DMS 273 treated with DMSO at 0.1 percent for 48 hours (cell line): ENCODE data around the gene WFIKKN2.
"Not testable (repeated sequence)": the region's sequence is repeated elsewhere in the genome, so short reads cannot be mapped to it uniquely, and the experiment has no call there.

Experiments used
- DNase-seq: peaks from one replicate; lab custom pipeline; 2025; lab: John Stamatoyannopoulos, UW

The WFIKKN2 gene

GRCh38 chr17:50856431-50856830 is 21.0 kb downstream of the WFIKKN2 start:
- no peak for DNase-seq

GRCh38 chr17:50858486-50859225 is 23.3 kb downstream of the WFIKKN2 start:
- DNase-seq, result no peak

GRCh38 chr17:50859727-50860126 is 24.3 kb downstream of the WFIKKN2 start:
- not testable (repeated sequence) for DNase-seq

GRCh38 chr17:50861334-50861676 is 25.9 kb downstream of the WFIKKN2 start:
- no peak for DNase-seq

- DNase-seq, result no peak
Measured at GRCh38 chr17:50861822-50862528, 26.6 kb downstream of the WFIKKN2 start.

GRCh38 chr17:50863221-50863843 is 27.9 kb downstream of the WFIKKN2 start:
- DNase-seq, result no peak

- no peak for DNase-seq
Measured at GRCh38 chr17:50863931-50864330, 28.5 kb downstream of the WFIKKN2 start.

- DNase-seq, result no peak
Measured at GRCh38 chr17:50864747-50865059, 29.3 kb downstream of the WFIKKN2 start.

GRCh38 chr17:50865060-50865867 is 29.9 kb downstream of the WFIKKN2 start:
- peak; percentile 27 for DNase-seq

GRCh38 chr17:50865868-50866260 is 30.5 kb downstream of the WFIKKN2 start:
- no peak for DNase-seq

GRCh38 chr17:50866261-50866949 is 31.0 kb downstream of the WFIKKN2 start, which contains the start of gene TOB1:
Gene TOB1, minus strand, starts transcription at chr17:50866354. Its CDS starts 2,337 bp downstream, at chr17:50864017.
- peak; percentile 91 for DNase-seq

- peak; percentile 74 for DNase-seq
Measured at GRCh38 chr17:50866950-50867362, 31.6 kb downstream of the WFIKKN2 start.

- peak; percentile 97 for DNase-seq
Measured at GRCh38 chr17:50867363-50868139, 32.2 kb downstream of the WFIKKN2 start.

- no peak for DNase-seq
Measured at GRCh38 chr17:50868140-50868438, 32.7 kb downstream of the WFIKKN2 start.

GRCh38 chr17:50868602-50869001 is 33.2 kb downstream of the WFIKKN2 start:
- no peak for DNase-seq

GRCh38 chr17:50871364-50871763 is 36.0 kb downstream of the WFIKKN2 start:
- no peak for DNase-seq

- DNase-seq, result no peak
Measured at GRCh38 chr17:50871898-50872297, 36.5 kb downstream of the WFIKKN2 start.

- no peak for DNase-seq
Measured at GRCh38 chr17:50872710-50873424, 37.5 kb downstream of the WFIKKN2 start.

- no peak for DNase-seq
Measured at GRCh38 chr17:50875074-50875473, 39.7 kb downstream of the WFIKKN2 start.

- not testable (repeated sequence) for DNase-seq
Measured at GRCh38 chr17:50877042-50877441, 41.7 kb downstream of the WFIKKN2 start.
